NCI-H2227 (cell line): ENCODE data around the gene PPIL6.
"Not testable (repeated sequence)": the region's sequence is repeated elsewhere in the genome, so short reads cannot be mapped to it uniquely, and the experiment has no call there.

ENCODE experiments used
- DNase-seq: peaks from one replicate; lab custom pipeline; 2025; ENCODE audit not compliant: unreplicated experiment; lab: John Stamatoyannopoulos, UW

Gene PPIL6

GRCh38 chr6:109369728-109370127 lies 70.7 kb downstream of the PPIL6 start:
- no peak for DNase-seq

GRCh38 chr6:109364382-109365078 lies 75.9 kb downstream of the PPIL6 start:
- not testable (repeated sequence) for DNase-seq

GRCh38 chr6:109363753-109364152 lies 76.7 kb downstream of the PPIL6 start:
- DNase-seq: no peak

- no peak for DNase-seq
Measured at GRCh38 chr6:109362102-109362884, 78.1 kb downstream of the PPIL6 start.

GRCh38 chr6:109360791-109361190 lies 79.6 kb downstream of the PPIL6 start:
- DNase-seq: no peak

GRCh38 chr6:109360281-109360680 lies 80.1 kb downstream of the PPIL6 start:
- DNase-seq: no peak

GRCh38 chr6:109359248-109359647 lies 81.2 kb downstream of the PPIL6 start:
- no peak for DNase-seq

- DNase-seq: no peak
Measured at GRCh38 chr6:109358204-109358603, 82.2 kb downstream of the PPIL6 start.

GRCh38 chr6:109356237-109356636 lies 84.2 kb downstream of the PPIL6 start:
- no peak for DNase-seq

GRCh38 chr6:109351231-109352130 lies 88.9 kb downstream of the PPIL6 start:
- no peak for DNase-seq

GRCh38 chr6:109349419-109349987 lies 90.9 kb downstream of the PPIL6 start:
- no peak for DNase-seq

GRCh38 chr6:109348226-109348625 lies 92.2 kb downstream of the PPIL6 start:
- DNase-seq: no peak

- DNase-seq: no peak
Measured at GRCh38 chr6:109347779-109348178, 92.6 kb downstream of the PPIL6 start.

- DNase-seq: peak; percentile 1
Measured at GRCh38 chr6:109345986-109346385, 94.4 kb downstream of the PPIL6 start.

GRCh38 chr6:109344226-109344625 lies 96.2 kb downstream of the PPIL6 start:
- no peak for DNase-seq

- DNase-seq: no peak
Measured at GRCh38 chr6:109343518-109343917, 96.9 kb downstream of the PPIL6 start.

- DNase-seq: no peak
Measured at GRCh38 chr6:109342911-109343310, 97.5 kb downstream of the PPIL6 start.

- no peak for DNase-seq
Measured at GRCh38 chr6:109342506-109342905, 97.9 kb downstream of the PPIL6 start.

GRCh38 chr6:109340811-109341210 lies 99.6 kb downstream of the PPIL6 start:
- DNase-seq: no peak
